SK-N-SH (cell line): Measurements from ENCODE around the gene LIMA1. TPM values are rescaled to one million over a fixed set of nuclear protein-coding genes. Genes with fewer than 3 reads are reported as not detected.
A peak's percentile ranks its signal among the peaks of the same experiment; 100 is the strongest.

Experiments used
- CTCF ChIA-PET: fragments of 300-600, 350-600 bp; formaldehyde crosslinking; extraction: SDS; loops from one replicate; lab custom pipeline; 2021; lab: Yijun Ruan, JAX
- POLR2A ChIA-PET: fragments of 350-600 bp; sonication (Branson Sonifier 250); formaldehyde crosslinking; extraction: SDS; loops from one replicate; lab custom pipeline; 2020; ENCODE audit warnings: antibody characterized with exemption, inconsistent platforms; lab: Yijun Ruan, JAX
- DNase-seq: peaks from one replicate; pipeline ENCODE4 v3.0.0; 2012
- H2AFZ ChIP-seq: fragments of 200-600 bp; sonication (generic); 2 replicates; pipeline ENCODE4 v1.8.1; 2016; ENCODE audit warnings: antibody characterized with exemption, mild to moderate bottlenecking, low read depth
- H3F3A ChIP-seq: fragments of 200-600 bp; sonication (generic); replicated peaks from 2 replicates; pipeline ENCODE3; 2016; ENCODE audit warnings: antibody characterized with exemption, mild to moderate bottlenecking; ENCODE audit not compliant: insufficient read depth
- H3K27ac ChIP-seq, 2 experiments: fragments of 200-500 bp in 1 of 2; fragments of 200-600 bp in 1 of 2; sonication (Bioruptor generic) in 1 of 2; sonication (generic), shearing (Covaris generic) in 1 of 2; 2 replicates each; pipeline versions ENCODE4 v1.5.1 to v1.6.1; 2014 to 2016; ENCODE audit warnings: low read depth in 2 of 2, inconsistent platforms in 1 of 2, low read length in 1 of 2, mild to moderate bottlenecking in 1 of 2, mixed read lengths in 1 of 2
- H3K27me3 ChIP-seq: fragments of 200-600 bp; sonication (generic), shearing (Covaris generic); 2 replicates; pipeline ENCODE4 v1.6.1; 2016; ENCODE audit warnings: mixed run types; ENCODE audit not compliant: insufficient read depth
- H3K36me3 ChIP-seq, 2 experiments: fragments of 200-500 bp in 1 of 2; fragments of 200-600 bp in 1 of 2; sonication (Bioruptor generic) in 1 of 2; sonication (generic) in 1 of 2; replicated peaks in 1 of 2; 2 replicates each; pipeline versions ENCODE3 to v1.5.1; 2014 to 2016; ENCODE audit warnings: low read length in 1 of 2, mild to moderate bottlenecking in 1 of 2; ENCODE audit not compliant: insufficient read depth in 2 of 2, control insufficient read depth in 1 of 2
- H3K4me1 ChIP-seq, 2 experiments: fragments of 200-500 bp in 1 of 2; fragments of 200-600 bp in 1 of 2; sonication (Bioruptor generic) in 1 of 2; sonication (generic), shearing (Covaris generic) in 1 of 2; 2 replicates each; pipeline versions ENCODE4 v1.5.1 to v1.6.1; 2014 to 2016; ENCODE audit warnings: low read depth in 1 of 2, low read length in 1 of 2, mixed run types in 1 of 2; ENCODE audit not compliant: insufficient read depth in 2 of 2, control insufficient read depth in 1 of 2
- H3K4me2 ChIP-seq: fragments of 200-600 bp; sonication (generic), shearing (Covaris generic); 2 replicates; pipeline ENCODE4 v1.6.1; 2017; ENCODE audit warnings: mixed run types
- H3K4me3 ChIP-seq, 2 experiments: fragments of 200-500 bp in 1 of 2; fragments of 200-600 bp in 1 of 2; sonication (Bioruptor generic) in 1 of 2; sonication (generic), shearing (Covaris generic) in 1 of 2; 2 replicates each; pipeline versions ENCODE4 v1.5.1 to v1.8.1; 2014 to 2016; ENCODE audit warnings: low read depth in 2 of 2, inconsistent platforms in 1 of 2, low read length in 1 of 2, mild to moderate bottlenecking in 1 of 2, mixed read lengths in 1 of 2, moderate library complexity in 1 of 2
- H3K79me2 ChIP-seq: fragments of 200-600 bp; sonication (generic); 2 replicates; pipeline ENCODE4 v1.8.1; 2017; ENCODE audit warnings: mild to moderate bottlenecking; ENCODE audit not compliant: insufficient read depth
- H3K9ac ChIP-seq: fragments of 200-600 bp; sonication (generic); 2 replicates; pipeline ENCODE4 v1.6.1; 2017; ENCODE audit warnings: mixed run types
- H3K9me2 ChIP-seq: fragments of 200-600 bp; sonication (generic); 2 replicates; pipeline ENCODE4 v1.6.1; 2017; ENCODE audit warnings: mixed run types
- H3K9me3 ChIP-seq: fragments of 200-600 bp; sonication (generic); 2 replicates; pipeline ENCODE4 v1.6.1; 2017; ENCODE audit warnings: mixed run types, mild to moderate bottlenecking, moderate library complexity
- H4K20me1 ChIP-seq: fragments of 200-600 bp; sonication (generic); 2 replicates; pipeline ENCODE4 v1.6.1; 2017; ENCODE audit warnings: mild to moderate bottlenecking, mixed run types; ENCODE audit not compliant: insufficient read depth
- CHD2 ChIP-seq: fragments of 150-350 bp; IDR thresholded peaks from 2 replicates; pipeline ENCODE4 v1.6.1; 2018; ENCODE audit warnings: low read length; ENCODE audit not compliant: partially characterized antibody
- ELF1 ChIP-seq: IDR thresholded peaks from 2 replicates; pipeline ENCODE4 v1.4.0; 2012
- EP300 ChIP-seq, 2 experiments: IDR thresholded peaks; 2 replicates each; pipeline versions ENCODE4 v1.4.0 to v1.6.1; 2012; ENCODE audit warnings: borderline replicate concordance in 1 of 2, low read depth in 1 of 2, low read length in 1 of 2
- FOSL2 ChIP-seq: IDR thresholded peaks from 2 replicates; pipeline ENCODE4 v1.4.0; 2012; ENCODE audit warnings: low read depth, mild to moderate bottlenecking, moderate library complexity, borderline replicate concordance
- FOXJ3 ChIP-seq: sonication (generic); formaldehyde crosslinking; IDR thresholded peaks from 2 replicates; pipeline ENCODE4 v1.5.1; 2020; ENCODE audit warnings: mild to moderate bottlenecking, missing genetic modification reagents
- GATA2 ChIP-seq: sonication (generic); formaldehyde crosslinking; IDR thresholded peaks from 2 replicates; pipeline ENCODE4 v1.5.0; 2020; ENCODE audit warnings: mild to moderate bottlenecking, missing genetic modification reagents
- MAX ChIP-seq: IDR thresholded peaks from 2 replicates; pipeline ENCODE4 v1.4.0; 2012; ENCODE audit warnings: low read depth
- MEF2A ChIP-seq: IDR thresholded peaks from 2 replicates; pipeline ENCODE4 v1.4.0; 2012; ENCODE audit warnings: low read depth, borderline replicate concordance
- PBX3 ChIP-seq: IDR thresholded peaks from 2 replicates; pipeline ENCODE4; 2012
- POLR2AphosphoS5 ChIP-seq: IDR thresholded peaks from 2 replicates; pipeline ENCODE4 v1.6.1; 2012; ENCODE audit warnings: low read depth, low read length
- RCOR1 ChIP-seq: fragments of 150-350 bp; IDR thresholded peaks from 2 replicates; pipeline ENCODE4 v1.6.1; 2017; ENCODE audit warnings: antibody characterized with exemption, low read length
- REST ChIP-seq: IDR thresholded peaks from 2 replicates; pipeline ENCODE4 v1.6.1; 2012; ENCODE audit warnings: mild to moderate bottlenecking, low read depth, low read length, moderate library complexity
- RFX5 ChIP-seq: IDR thresholded peaks from 2 replicates; pipeline ENCODE4 v1.6.1; 2012; ENCODE audit warnings: mild to moderate bottlenecking, improper control_type of control experiment, low read length
- RXRA ChIP-seq: IDR thresholded peaks from 2 replicates; pipeline ENCODE4 v1.4.0; 2012; ENCODE audit warnings: low read depth, mild to moderate bottlenecking, borderline replicate concordance
- SIN3A ChIP-seq: IDR thresholded peaks from 2 replicates; pipeline ENCODE4 v1.6.1; 2012; ENCODE audit warnings: low read depth, mild to moderate bottlenecking, low read length, moderate library complexity, borderline replicate concordance
- TCF12 ChIP-seq: IDR thresholded peaks from 2 replicates; pipeline ENCODE4 v1.4.0; 2012
- ZBTB33 ChIP-seq: IDR thresholded peaks from 2 replicates; pipeline ENCODE4 v1.4.0; 2012; ENCODE audit warnings: low read depth, borderline replicate concordance
- whole genome bisulfite sequencing: methylation state at CpG from one replicate; pipeline ENCODE4 v1.1.6; 2017; ENCODE audit warnings: low lambda C conversion rate; 5-methylcytosine and 5-hydroxymethylcytosine counted together
- polyA plus RNA-seq, 3 experiments: library from polyadenylated mRNA; depleted of rRNA; stranded (reverse); fragments of >200 nt; gene quantifications; 2 replicates each; pipeline ENCODE4 v1.2.3, GENCODE V29; 2012

The LIMA1 gene
- polyA plus RNA-seq, 1 of the 3 experiments (the other 2 are of a cell fraction), result 96.6 TPM

- TF ChIP-seq GATA2 (CRISPR knock-in tag) (no peak), RXRA (no peak), SIN3A (no peak), POLR2AphosphoS5 (no peak), REST (no peak), CHD2 (no peak), MAX (peak; percentile 90), ELF1 (no peak)
These were observed 49.0 kb downstream of the LIMA1 start (continued) for GRCh38 chr12:50234347-50234746.

- TF ChIP-seq PBX3 (peak; percentile 55), MEF2A (no peak), RCOR1 (peak; percentile 85), GATA2 (CRISPR knock-in tag) (peak; percentile 83), ZBTB33 (no peak), FOSL2 (peak; percentile 9; the same call in 1 of the 2 replicates), POLR2AphosphoS5 (0 out of 2 replicates have a peak, but pooled peaks have one; percentile 31), FOXJ3 (CRISPR knock-in tag) (peak; percentile 78; the same call in 1 of the 2 replicates), TCF12 (peak; percentile 77), RFX5 (no peak), EP300 (IDR thresholded peaks at IDR 0.05; ENCODE audit: borderline replicate concordance in 1 of 2, low read depth in 1 of 2, low read length in 1 of 2) (peak; percentile 42 to 75; a peak in 3 of 4 replicates)
- peaks cover 6 to 16% of the 10 kb centered on the region in 2 experiments; a peak in 3 of 4 replicates for H3K4me1 ChIP-seq
- WGBS, result 86% methylated on average over 9 of the region's 9 CpGs
- H3K27me3 ChIP-seq, result no peaks in the 10 kb centered on the region
- no peaks in the 10 kb centered on the region for H4K20me1 ChIP-seq
- ChIA-PET POLR2A (interaction anchor here (0.9 to 1.1 kb wide), 2 partner anchors 10 kb away, joined by 3 read pairs; no protein-coding TSS in a partner anchor), CTCF (interaction anchor here (1.2 to 1.7 kb wide), 2 partner anchors 12 to 82 kb away, joined by 3 to 7 read pairs; no protein-coding TSS in a partner anchor)
- no peak overlapping the region for H3K4me2 ChIP-seq
- peak overlapping the region in 1 of 2 experiments; percentile 54; a peak in 3 of 4 replicates for H3K27ac ChIP-seq
- no peaks in the 10 kb centered on the region for H3K79me2 ChIP-seq
- H3K4me3 ChIP-seq, result no peak overlapping the region
- peaks cover 0 to 3% of the 10 kb centered on the region in 2 experiments for H3K36me3 ChIP-seq
- no peaks in the 10 kb centered on the region for H3K9me3 ChIP-seq
- H3K9ac ChIP-seq, result no peak overlapping the region
- peak; percentile 52 for DNase-seq
- no peaks in the 10 kb centered on the region for H3K9me2 ChIP-seq
- peaks cover 8% of the 10 kb centered on the region for H3F3A ChIP-seq
- H2AFZ ChIP-seq, result no peak overlapping the region; the same call in 1 of the 2 replicates
These were observed 50.5 kb downstream of the LIMA1 start for GRCh38 chr12:50232771-50233209.
